Testis (tissue), 2 donors: Measurements from ENCODE around the gene POGLUT2.

Source experiments
- CTCF ChIP-seq, 3 experiments: fragments of 450-650 bp in 2 of 3; fragments of 200-600 bp in 1 of 3; sonication (generic) in 1 of 3; IDR thresholded peaks; one replicate each; pipeline ENCODE4 v1.5.1; 2016 to 2019; ENCODE audit warnings: antibody characterized with exemption in 3 of 3, mild to moderate bottlenecking in 2 of 3, moderate library complexity in 1 of 3
- POLR2A ChIP-seq: fragments of 450-650 bp; IDR thresholded peaks from one replicate; pipeline ENCODE4 v1.6.1; 2017; ENCODE audit warnings: antibody characterized with exemption, mild to moderate bottlenecking, moderate library complexity

- TF ChIP-seq CTCF (IDR thresholded peaks at IDR 0.05) (no peak), POLR2A (no peak)
These were observed 15.3 kb upstream of the POGLUT2 start for GRCh38 chr13:102814025-102814607.
